GM19467 (cell line): Measurements from ENCODE around the gene KIAA1614.

Experiments
- ATAC-seq: cut with Tn5 transposase; IDR thresholded peaks from one replicate; pipeline ENCODE4 v1.9.1; 2021; ENCODE audit warnings: mild to moderate bottlenecking, moderate library complexity; ENCODE audit not compliant: unreplicated experiment

KIAA1614 gene

GRCh38 chr1:180906511-180906910 is 6.2 kb upstream of the KIAA1614 start:
- ATAC-seq: no peak

GRCh38 chr1:180907313-180908055 is 5.2 kb upstream of the KIAA1614 start:
- no peak for ATAC-seq

DNA sequence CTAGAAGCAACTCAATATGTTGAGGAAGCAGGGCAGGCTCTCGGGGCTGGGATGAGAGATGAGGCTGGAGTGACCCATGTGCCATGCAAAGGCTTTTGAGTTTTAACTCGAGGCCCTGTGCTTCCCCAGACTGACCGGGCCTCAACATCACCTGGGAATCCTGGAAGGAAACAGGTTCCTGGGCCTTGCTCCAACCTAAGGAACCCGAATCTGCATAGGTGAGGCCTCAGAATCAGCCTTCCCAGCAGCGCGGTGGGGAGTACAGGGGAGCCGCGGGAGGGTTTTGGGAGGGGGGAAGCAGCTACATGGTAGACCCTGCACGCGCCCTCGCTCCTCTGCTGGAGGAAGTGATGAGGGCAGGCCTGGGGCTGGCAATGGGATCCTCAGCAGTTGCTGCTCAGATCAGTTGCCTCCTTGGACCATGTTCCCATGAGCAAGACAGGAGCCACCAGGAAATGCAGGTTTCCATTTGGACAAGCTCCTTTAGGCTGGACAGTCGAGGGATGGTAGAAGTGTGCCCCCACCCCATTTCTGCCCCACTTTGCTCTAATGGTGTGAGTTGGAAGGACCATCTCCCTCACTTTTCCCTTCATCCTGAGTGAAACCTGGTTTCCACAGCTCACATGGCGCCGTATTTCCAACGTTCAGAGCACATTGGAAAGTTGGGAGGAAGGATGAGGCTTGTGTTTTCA is 4.5 kb upstream of the KIAA1614 start:
- no peak for ATAC-seq

DNA sequence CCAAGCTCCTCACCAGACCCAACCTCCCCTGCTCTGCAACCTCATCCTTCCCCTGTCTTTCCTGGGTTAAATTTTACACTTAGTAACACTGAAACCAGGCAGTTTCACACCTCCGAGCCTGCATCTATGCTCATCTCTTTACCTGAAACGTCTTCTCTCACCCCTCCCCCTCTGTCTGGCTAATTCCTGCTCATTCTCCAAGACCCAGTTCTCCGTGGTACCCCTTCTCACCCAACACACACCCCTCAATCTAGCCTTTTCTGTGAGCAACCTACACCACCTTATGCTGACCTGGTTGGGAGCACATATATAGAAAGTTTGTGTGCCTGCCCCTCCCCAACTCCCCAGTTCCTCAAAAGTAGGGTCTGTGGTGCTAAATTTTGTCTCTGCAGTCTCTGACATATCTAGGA is 3.7 kb upstream of the KIAA1614 start:
- peak; percentile 29 for ATAC-seq

- ATAC-seq: peak; percentile 45
Measured at GRCh38 chr1:180909462-180909976, 3.2 kb upstream of the KIAA1614 start.

DNA sequence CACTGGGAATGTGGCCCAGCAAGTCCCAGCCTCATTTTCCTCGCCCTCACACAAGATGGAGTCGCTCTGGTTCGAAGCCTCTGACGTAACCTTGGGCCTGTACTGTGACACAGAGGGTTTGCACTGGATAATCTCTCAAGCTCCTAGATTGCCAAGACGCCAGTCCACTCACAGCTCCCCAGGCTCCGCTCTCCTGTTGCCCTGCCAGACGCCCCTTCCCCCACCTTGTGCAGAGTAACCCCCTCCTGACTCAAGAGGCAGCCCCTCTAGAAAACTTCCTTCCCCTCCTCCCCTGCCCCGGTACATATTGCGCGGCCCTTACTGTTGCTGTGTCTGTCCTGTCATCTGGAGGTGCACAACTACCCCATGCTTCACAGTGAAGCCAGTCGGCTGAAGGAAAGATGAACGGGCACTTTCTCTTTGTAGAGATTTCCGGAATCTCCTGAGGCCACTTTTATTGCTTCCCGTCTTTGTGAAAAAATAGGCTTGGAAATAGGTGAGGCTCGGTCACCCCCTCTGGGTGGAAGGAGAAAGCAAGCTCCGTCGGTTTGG is 981 bp upstream of the KIAA1614 start:
- no peak for ATAC-seq

DNA sequence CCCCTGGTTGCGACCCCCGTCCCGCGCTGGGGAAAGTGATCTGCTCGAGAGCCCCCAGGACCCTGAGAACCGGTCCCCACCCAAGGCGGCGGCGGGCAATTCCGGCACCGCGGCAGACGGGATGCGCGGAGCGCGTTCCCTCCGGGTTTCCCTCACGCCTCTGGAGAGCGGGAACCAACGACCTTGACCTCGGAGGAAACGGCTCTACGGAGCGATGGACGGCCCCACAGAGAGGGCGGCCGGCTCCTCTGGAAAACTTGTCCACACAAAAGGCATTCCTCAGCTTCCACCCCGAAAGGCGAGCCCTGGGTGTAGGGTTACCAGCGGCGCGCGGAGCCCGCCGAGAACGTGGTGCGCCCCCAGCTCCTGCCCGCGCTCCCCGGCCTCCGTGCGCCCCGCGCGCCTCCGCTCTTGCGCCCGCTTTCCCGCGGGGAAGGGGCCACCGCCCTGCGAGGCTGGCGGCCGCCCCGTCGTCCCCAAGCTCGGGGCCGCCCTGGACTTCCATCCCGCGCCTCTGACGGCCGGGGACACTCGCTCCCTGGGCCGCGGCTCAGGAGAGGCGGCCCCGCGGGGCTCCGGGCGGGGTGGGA is 391 bp upstream of the KIAA1614 start:
- no peak for ATAC-seq

DNA sequence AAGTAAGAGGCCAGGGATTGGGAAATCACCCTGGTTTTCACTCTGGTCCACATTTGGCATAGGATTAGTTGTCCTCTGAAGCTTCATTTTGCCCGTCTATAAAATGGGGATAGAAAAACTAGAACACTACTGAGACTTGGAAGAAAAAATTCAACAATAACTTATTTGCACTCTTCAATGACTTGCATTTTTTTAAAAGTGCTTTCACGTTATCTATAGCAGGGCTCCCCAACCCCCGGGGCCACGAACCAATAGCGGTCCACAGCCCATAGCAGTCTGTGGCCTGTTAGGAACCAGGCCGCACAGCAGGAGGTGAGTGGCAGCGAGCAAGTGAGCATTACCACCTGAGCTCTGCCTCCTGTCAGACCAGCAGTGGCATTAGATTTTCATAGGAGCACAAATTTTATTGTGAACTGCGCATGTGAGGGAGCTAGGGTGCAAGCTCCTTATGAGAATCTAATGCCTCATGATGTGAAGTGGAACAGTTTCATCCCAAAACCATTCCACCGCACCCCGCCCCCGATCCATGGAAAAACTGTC is 2.8 kb downstream of the KIAA1614 start:
- no peak for ATAC-seq

DNA sequence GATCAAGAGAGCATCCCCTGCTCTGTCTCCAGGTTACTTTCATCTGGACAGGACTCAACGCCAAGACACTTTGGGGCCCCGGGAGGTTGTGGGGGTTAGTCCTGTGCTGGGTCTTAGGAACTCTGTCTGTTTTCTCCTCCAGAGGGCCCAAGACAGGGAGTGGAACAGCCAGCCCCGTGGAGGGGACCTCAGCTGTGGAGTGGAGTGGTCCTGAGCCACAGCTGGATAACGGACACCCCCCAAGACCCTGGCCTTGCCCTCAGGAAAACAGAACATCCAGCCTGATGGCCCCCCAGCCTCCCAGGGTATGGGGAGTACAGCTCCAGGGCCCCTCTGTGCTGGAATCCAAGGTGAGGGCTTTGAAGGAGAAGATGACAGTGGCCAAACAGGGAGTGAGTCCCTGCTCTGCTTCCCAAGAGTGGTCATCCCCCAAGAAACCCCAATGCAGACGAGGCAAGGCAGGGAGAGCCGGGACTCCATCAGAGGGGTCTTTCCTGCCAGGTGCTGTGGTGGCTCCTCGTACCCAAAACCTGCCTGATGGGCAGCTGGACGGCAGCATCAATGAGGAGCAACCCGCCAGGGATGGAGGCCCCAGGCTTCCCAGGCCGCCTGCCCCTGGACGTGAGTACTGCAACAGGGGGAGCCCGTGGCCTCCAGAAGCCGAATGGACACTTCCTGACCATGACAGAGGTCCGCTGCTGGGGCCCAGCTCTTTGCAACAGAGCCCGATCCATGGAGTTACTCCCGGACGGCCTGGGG is 3.5 kb downstream of the KIAA1614 start:
- ATAC-seq: no peak

- ATAC-seq: no peak
Measured at GRCh38 chr1:180916771-180917170, 4.1 kb downstream of the KIAA1614 start.

DNA sequence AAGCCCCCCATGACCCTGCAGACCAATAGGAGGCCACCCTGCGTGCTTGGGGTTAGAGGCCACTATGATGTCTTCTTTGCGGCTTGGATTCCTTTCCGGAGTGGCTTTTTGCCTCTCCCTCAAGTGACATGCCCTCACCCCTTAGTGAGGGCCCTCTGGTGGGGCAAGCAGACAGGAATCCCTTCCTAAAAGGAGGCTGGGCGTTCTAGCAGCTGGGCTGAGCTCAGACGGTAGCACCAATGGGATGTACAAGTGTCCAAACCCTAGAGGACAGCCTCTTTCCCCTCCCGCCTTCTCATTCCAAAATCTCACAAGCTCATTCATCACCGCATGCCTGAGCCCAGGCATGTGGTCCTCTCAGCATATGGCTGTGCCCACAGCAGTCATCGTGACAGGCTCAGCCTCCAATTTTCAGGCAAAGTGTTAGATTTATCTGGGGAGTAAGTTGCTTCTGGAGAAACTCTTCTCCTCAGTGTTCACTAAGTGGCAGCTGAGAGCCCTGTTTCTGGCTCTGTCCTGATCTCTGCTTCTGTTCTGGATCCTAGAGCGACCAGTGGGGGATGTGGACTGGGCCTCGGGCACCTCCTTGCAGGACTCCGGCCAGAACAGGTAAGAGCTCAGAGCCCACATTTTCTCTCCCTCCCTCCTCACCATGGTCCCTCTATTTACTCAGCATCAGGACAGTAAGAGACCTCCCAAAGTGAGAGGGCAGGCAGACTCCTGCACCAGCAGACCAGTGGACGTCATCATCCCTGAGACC is 4.8 kb downstream of the KIAA1614 start:
- no peak for ATAC-seq

DNA sequence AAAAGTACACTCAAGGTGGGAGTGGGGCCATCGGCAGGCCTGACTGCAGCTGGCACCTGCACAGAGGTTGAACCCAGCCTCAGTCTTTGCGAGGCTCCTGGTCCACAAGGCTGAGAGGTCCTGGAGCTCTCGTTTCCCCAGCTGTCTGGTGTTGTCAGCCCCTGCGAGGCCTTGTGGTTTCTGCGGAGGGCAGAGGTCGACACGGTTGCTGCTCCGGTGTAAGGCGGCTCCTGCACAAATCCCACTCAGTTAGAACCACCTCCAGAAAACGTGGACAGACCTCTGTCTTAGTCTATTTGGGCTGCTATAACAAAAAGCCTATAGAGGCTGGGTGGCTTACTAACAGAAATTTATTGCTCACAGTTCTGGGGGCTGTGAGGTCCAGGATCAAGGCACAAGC is 5.8 kb downstream of the KIAA1614 start:
- ATAC-seq: no peak

GRCh38 chr1:180919183-180919700 is 6.5 kb downstream of the KIAA1614 start:
- no peak for ATAC-seq

GRCh38 chr1:180920193-180920592 is 7.5 kb downstream of the KIAA1614 start:
- no peak for ATAC-seq

GRCh38 chr1:180920702-180921101 is 8.0 kb downstream of the KIAA1614 start:
- no peak for ATAC-seq

DNA sequence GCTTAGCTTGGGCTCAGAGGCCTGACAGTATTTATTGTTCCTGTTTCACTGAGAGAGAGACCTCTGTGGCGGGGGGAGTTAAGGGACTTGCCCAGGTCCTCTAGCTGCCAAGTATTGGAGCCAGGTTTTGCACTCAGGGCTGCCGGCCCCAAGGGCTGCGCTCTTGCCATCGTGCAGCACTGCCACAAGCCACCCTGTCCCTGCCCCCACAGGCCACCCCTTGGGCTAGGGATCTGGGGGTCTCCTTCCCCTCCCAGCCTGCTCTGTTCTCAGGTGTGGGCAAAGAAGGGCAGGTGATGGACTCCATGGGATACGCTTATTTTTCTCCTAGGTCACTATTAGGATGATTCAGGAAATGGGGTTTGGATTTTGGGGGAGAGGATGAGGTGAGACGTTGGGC is 8.7 kb downstream of the KIAA1614 start:
- no peak for ATAC-seq

DNA sequence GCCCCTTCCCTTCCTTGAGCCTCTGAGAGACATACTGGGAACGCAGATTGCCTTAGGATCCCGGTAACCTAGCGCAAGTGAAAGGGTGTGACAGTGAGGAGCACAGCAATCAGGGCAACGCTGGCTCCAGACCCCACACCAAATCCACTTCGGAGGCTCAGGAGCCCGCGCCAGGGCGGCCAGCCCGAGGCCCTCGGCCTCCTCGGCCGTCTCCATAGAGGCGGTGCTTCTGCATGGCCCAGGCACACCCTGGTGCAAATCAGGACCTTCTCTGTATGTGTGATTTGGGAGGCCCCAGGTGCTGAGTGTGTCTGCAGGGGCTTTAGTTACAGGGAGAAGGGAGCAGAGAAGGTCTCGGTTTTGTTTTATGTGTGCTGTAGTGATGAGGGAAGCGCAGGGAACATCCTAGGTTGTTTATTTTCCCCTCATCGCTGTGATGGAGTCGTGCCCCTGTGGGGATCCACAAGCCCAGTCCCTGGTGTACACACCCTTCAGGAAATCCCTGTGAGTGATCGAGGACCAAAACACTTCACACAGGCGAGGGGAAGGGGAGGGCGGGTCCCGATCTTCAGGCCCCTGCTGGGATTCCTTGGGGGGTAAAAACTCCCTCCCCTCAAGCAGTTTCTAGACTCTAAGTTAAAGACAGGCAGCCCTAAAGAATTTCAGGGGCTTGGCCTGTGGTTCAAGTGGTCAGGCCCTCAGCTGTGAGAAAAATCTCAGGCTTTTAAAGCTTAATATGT is 9.4 kb downstream of the KIAA1614 start:
- ATAC-seq: no peak

DNA sequence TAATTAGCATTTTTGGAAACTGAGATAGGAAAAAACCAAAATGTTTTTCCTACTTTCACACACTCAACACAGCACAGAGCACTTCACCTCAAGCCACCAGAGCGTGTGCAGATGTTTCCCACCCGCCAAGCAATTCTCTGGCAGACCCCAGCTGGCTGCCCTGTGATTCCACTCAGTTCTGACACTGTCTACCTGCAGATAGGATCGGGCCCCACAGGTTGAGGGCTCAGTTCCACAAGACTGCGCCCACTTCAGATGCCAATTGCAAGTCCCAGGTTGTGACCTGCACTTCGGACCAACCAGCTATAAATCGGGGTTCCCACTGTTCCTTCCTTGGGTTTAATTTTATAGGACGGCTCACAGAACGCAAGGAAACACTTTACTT is 9.9 kb downstream of the KIAA1614 start:
- ATAC-seq: no peak
